Measurements from ENCODE around the gene ZBTB38.
A peak's percentile ranks its signal among the peaks of the same experiment; 100 is the strongest.

The ZBTB38 gene

DNA sequence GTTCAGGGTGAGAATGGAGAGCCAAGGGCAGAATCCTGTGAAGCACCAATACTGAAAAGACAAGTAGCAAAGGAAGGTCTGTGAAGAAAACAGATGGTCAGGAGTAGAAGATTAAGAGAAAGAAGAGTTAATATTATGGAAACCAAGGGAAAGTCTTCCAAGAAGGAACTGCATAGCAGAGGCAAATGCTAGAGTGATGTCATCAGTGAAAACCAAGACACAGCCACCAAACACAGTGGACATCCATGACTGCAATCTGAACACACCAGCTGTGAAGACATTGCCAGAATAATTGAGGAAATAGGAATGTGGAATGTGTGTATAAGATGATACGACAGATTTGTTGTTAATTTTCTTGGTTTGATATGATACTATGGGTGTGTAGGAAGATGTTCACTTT, 26.8 kb upstream of the ZBTB38 start:
- no peak for DNase-seq

DNA sequence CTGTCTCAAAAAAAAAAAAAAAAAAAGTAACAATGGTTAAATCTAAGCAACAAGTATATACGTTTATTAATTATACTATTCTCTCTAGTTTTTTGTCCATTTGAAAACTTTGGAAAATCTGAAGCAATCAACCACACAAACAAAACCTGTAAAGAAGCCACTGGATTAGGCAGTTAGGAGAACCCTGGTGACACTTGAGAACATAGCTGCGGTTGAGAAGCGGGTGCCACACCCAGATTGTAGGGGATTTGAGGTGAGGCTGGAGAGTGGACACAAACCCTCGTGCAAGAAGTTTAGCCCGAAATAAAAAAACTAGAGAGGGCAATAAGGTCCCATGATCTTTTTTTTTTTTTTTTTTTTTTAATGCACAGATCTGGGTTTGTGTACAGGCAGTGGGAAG, 25.9 kb upstream of the ZBTB38 start:
- DNase-seq, result no peak

DNA sequence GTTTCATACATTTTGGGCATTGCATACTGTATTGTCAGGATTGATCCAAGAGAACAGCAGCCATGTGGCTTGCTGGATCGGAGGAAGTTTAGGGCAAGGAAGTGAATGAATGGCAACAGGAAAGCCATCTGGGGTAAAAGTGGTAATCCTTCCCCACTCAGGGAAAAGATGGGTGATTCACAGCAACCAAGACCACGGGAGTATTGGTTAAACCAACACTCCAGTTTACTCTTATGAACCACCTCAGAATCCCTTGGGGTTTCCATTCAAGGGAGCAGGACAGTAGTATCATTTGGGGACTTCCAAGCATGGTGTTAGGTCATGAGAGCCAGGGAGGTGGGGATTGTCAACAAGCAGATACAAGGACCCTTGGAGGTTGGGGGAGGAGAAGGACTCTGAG, 25.2 kb upstream of the ZBTB38 start:
- DNase-seq, result no peak

DNA sequence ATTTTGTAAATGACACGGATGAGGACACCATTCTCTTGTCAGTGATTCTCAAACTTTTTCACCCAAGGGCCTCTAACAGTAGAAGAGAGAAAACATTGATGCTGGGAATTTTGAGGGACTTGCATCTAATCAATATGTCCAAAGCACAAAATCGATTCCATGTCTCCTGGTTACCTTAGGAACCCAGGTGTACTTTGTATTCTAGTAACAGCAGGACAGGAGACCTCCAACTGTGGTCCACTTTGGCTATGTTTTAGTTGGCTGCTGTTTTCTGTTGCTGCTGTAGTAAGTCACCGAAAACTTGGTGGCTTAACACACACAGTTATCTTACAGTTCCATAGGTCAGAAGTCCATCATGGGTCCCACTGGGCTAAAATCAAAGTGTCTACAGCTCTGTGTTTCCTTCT, 24.4 kb upstream of the ZBTB38 start:
- no peak for DNase-seq

DNA sequence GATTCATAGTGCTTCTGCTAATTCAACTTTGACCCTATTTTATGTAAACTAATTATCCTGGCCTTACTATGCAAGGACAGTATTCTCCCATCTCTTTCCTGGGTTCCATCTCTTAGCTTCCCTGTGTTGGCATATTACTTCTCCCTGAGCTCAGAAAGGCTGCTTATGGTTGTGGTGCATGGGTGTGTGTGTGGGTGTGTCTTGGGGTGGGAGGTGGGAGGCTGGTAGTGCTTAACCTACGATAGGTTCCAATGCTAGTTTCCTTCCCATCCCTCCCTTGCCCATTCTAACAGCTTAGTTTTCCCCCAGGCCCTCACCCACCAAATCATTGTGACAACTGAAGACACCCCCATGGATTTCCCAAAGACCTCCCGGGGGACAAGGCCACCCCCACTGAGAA, 22.8 kb upstream of the ZBTB38 start:
- no peak for DNase-seq

DNA sequence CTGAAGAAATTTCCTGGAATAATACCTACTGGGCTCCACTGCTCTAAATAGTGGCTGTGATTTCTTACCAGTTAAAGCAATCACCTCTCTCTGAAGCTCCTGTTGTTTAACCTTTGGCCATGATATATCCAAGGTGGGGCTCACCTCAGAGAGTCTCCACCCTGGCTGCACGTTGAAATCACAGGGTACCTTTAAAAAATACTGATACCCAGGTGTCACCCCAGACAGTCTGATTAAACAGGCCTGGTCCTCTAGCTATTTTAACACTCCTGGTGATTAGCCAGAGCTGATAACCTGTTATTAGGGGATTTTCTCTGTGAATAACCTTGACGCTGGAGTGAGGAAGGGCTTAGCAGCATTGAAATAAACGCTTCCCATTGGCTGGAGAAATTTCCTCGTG, 22.3 kb upstream of the ZBTB38 start:
- DNase-seq, result no peak

DNA sequence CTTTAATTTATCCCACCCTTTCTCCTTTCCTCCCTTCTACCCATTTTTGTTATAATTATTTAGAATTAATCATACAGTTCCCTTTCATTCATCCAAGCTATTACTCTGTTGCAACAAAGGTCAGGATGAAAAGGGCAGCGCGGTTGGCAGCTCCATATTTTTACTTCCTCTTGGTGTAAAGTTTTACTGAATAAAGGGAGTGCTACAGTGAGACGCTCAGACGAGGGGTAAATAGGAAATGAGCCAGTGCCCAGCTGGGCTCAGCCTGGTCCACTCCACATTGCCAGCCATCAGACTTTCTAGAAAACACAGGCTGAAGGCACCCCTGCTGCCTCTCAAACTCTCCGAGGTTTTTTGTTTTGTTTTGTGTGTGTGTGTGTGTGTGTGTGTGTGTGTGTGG, 21.9 kb upstream of the ZBTB38 start:
- no peak for DNase-seq

DNA sequence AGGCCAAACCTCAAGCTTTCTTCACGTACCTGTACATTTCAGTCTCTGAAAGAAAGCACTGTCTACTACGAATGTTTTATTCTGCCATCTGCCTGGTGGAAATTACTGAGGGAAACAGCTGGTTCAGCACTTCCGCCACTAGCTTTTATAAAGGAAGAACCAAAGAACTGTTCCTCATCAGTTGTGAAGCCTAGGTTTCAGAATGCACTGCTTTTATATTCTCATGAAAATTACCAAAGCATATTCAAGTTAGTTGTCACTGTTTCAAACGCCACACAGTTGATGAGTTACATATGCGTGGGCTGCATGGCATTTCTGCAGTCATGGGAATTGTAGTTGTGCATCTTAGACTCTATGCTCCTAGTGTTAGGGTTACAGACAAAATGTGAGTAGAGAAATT, 21.5 kb upstream of the ZBTB38 start:
- DNase-seq, result no peak

DNA sequence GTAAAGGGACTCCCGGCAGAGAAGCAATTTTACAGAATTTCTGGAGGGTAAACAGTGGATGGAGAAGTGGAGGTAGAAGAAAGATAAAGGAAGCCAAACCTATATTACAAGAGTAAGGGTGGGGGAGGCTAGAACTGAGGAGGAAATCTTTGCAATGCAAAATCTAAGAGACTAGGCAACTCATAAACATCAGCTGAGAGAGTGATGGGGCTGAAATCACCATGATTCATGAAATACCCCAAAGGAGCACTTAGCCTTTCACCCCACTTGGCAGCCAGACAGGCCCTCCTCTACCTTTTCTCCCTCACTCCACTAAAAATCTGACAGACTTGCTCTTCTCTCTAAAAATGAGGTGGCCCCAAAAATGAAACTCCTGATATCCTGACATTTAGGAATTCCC, 19.5 kb upstream of the ZBTB38 start:
- no peak for DNase-seq

DNA sequence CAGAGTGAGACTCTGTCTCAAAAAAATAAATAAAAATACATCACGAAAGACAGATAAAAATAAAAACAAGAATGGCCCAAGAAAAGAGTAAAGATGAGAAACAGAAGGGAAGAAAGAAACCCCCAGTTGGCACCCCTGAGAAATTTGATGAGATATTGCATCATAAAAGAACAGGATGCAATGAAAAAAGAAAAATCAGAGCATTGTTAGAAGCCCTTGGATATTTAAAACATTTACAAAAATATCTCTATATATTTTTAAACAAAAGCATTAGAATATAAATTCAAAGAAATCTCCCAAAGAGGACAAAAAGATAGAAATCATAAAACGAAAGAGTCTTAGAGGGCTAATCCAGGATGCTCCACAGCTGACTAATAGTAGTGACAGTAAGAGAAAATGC, 18.6 kb upstream of the ZBTB38 start:
- no peak for DNase-seq

DNA sequence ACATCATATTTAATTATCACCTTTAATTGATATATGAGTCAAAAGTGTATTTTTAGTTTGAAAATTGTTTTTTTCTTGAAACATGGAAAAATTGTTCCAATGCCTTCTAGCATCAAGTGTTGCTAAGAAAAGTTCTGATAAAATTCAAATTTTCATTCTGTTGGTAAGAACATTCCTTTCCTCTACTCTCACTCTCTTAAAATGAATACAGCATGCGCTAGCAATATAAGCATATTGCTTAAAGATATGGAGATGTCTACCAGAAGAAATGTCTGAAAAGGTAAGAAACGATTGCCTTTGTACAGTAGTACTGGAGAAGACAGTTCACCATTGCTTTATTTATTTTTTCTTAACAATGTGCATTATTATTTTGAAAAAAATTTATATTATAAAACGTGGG, 17.6 kb upstream of the ZBTB38 start:
- no peak for DNase-seq

DNA sequence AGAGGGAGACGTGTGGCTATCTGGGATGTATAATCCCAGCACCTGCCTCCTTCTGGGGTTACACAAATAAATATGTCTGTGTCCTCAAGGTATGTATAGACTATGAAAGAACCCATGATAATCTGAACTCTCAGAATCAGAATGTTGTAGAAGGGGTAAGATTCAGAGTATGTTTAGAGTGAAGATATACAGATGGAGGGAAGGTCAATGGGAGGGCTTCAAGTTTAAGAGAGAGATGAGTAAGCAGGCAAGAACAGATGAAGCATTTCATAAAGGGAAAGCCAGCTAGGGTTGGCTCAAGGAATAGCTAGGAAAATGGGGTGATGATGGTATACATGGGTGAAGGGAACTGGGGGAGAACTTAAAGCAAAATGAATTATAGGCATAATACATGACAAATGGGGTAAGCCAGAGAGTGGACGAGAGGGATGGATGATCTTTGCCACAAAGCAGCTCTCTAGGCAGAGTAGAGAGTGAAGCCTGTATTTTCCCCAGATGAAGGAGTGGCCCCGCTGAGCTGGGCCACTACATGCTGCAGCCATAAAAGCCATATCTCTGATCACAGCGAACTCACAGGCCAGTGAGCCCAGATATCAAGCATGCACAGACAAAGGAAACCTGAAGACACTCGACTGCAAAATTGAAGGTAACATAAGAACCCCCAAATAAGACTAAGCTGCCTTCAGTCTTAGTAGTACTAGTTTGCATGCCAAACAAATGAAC, 15.9 kb upstream of the ZBTB38 start:
- no peak for DNase-seq

DNA sequence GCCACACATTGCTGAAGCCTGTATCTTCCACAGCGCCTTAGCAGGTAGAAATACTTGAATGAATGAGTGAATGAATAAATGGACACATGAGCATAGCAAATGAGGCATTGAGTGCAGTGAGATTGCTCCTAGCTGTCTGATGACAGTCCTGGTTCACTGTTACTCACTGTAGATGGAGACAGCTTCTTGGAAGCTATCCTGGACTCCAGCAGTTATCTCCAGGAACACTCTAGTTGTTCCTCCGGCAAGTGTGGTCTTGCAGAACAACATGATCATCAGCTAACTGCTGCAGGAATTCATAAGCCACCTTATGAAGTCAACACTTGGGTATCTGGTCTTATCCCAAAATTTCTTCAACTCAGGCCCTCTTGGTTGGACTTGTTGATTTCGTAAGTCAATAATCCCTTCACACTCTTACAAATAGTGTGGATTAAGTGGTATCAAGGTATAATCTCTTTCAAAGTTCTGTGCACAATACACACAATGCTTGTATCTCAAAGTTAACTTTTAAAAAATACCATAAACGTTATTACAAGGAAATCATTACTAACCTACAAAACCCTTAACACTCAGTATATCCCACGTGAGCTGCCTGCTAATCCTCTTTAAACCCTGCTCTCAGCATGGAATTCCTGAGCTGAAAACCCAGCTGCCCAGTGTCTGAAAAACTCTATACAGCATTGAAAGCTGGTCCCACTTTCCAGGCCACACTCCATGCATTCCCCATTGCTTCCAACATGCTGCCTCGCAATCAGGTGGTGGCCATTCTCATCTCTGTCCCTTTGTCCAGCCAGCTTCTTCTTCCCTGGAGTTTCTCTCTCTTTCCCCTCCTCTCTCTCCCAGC, 14.4 kb upstream of the ZBTB38 start:
- no peak for DNase-seq

DNA sequence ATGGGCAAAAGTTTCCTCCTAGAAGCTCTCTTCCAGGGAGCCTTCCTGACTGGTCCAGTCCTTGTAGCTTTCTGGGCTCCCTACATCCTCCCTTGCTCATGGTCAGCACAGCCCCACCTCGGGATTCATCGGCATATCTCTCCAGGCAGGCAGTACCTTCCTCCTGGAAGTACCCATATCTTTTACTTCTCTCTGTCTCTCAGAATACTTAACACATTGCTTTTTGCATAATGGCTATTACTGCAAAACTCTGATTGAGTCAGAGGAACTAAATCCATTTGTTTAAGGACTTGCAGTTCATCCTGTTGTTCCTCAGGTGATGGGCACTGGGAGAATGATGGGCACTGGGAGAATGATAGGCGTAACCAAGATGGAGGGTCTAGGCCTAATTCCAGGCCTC, 13.8 kb upstream of the ZBTB38 start:
- DNase-seq, result no peak

DNA sequence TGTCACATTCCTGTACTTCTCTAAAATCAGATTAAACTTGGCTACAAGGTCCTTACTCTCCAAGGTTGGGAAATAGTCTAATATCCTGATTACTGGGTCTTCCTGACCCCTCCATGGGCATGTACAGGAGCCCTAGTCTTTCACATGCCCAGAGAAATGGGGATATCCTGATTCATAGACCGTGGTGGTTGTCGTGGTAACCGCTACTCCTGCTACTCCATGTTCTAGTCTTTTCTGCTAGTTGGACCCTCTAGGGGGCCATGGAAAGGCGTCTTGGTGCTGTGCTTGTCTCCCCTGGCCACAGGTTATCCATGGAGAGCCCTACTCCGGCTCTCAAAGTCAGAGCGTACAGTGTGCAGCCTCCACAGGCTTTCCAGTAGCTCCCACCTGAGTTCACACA, 13.1 kb upstream of the ZBTB38 start:
- DNase-seq, result no peak

DNA sequence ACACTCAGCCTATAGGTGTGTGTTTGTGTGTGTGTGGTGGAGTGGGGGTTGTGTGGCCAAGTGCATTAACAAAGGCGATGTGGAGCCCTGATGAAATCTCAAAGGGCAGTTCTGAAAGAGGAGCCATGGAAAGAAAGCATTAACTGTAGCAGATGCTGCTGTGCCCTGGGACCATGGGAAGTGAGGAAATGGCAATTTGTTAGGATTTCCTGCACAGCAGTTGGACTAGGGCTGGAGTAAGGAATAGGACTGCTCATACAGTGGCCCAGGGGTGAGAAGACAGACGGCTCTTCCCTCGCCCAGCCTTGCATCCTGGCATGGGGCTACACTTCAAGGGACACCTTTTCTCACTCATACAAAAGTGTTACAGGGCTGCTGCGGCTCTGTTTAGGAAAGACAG, 12.3 kb upstream of the ZBTB38 start:
- no peak for DNase-seq

DNA sequence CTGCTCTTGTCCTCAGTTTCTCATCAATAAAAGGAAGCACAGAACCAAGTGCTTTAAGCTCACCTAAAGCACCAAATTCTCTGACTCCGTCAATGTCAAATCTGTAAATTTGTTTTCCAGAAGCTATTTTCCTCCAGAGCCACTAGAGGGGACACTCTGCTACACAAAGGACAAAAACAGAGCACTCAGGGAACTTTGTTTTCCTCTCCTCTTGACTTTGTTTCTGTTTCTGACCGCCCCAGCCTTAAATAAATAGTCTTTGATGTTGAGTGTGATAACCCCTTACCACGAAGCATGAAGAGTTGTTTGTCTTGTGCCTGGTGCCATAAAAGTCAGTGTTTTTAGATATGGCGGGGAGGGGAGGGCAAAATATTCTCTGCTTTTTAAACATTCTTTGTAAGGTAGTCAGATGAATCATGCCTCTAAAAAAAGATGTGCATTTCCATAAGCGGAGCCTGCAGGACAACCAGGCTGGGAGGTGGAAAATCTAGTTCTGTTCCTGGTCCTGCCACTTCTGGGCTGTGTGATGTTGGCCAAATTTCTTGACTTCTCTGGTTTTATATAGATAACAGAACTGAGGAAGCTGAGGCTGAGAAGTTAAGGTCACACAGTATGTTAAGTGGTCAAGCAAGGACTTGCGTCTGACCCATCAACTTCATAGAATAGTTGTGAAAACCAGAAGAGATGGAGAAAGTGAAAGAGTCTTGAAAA, 7.3 kb upstream of the ZBTB38 start:
- peak; percentile 74 for DNase-seq

DNA sequence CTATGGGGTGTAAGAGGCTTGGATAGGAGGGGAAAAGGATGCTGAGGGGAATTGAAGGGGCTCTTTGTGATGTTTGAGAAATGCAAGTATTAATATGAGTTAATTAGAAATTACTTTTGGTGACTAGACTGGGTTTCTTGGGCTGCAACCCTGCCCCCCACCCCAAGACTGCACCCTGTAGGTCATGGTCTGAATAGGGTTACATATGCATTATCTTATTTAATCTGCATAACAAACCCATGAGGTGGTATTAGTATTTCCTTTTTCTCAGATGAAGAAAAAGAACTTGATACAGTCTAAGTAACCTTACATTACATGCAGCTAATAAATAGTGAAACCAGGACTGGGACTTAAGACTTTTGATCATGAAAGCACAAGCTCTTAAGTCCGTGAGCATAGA, 5.6 kb upstream of the ZBTB38 start:
- DNase-seq, result no peak

DNA sequence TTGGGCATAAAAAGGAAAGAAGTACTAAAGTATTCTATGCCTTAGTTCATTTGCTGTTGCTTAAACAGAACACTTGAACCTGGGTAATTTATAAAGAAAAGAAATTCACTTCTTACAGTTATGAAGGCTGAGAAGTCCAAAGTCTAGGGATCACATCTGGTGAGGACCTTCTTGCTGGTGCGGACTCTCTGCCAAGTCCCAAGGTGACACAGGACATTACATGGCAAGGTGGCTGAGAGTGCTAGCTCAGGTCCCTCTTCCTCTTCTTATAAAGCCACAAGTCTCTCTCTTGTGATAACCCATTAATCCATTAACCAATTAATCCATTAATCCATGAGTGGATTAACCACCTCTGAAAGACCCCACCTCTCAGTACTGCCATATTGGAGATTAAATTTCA, 3.1 kb upstream of the ZBTB38 start:
- no peak for DNase-seq

DNA sequence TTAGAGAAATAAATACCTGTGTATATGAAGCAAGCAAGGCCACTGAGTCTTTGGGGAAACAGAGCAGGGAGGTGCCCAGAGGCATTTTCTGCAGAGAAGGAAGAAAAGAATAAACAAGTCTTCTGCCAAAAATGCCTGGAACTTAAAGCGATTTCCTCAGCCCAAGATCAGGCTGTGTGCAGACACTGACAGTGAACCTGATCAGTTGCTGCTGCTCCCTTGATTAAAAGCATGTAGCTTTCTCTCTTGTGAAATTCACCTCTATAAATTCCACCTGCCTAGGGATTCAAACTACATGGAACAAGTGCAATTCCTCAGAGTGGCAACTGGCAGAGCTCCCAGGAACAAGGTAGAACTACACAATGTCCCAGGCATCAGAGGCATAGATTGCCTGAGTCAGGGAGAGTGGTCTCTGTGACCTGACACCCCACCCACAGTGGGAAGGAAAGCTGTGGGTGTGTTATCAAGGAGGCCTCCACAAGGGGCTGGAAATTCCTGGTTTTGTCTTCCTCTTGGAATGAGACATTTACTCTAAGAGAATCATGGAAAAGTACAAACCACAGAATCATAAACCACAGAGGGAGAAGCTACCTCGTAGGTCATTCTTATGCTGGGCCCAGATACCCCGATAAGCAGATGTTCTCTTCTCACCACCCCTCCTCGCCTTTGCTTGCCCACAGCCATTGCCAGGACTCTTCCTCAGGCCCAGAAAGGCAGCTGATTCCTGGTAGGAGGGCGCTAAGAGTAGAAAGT, 1.8 kb upstream of the ZBTB38 start:
- DNase-seq, result no peak

DNA sequence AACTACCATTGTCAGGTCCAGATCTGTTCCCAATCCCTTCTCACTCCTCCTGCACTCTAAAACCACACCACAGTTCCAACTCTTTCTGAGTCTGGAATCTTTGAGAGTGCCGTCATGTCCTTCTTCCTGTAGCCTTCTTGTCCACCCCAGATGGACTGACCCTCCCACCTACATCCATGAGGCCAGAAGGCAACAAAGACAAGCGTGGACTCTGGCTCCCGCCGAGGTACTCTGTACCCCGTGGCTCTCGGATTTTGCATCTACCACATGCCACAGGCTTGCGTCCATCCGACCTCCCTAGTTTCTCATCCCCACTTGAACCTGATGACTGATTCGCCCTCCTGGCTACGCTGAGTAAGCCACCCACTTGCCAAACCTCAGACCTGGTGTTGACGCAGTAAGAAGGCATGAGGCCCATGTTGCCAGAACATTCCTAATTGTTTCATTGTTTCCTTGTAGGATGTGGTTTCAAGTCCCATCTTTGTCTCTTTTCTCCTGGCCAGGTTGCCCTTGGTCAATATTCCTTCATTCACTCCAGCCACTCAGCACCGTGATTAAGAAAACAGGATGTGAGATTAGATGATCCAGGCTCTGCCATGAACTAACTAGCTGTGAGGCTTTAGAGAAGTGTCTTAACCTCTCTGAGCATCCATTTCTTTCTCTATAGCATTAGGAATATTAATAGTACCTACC, 1.1 kb upstream of the ZBTB38 start:
- no peak for DNase-seq

DNA sequence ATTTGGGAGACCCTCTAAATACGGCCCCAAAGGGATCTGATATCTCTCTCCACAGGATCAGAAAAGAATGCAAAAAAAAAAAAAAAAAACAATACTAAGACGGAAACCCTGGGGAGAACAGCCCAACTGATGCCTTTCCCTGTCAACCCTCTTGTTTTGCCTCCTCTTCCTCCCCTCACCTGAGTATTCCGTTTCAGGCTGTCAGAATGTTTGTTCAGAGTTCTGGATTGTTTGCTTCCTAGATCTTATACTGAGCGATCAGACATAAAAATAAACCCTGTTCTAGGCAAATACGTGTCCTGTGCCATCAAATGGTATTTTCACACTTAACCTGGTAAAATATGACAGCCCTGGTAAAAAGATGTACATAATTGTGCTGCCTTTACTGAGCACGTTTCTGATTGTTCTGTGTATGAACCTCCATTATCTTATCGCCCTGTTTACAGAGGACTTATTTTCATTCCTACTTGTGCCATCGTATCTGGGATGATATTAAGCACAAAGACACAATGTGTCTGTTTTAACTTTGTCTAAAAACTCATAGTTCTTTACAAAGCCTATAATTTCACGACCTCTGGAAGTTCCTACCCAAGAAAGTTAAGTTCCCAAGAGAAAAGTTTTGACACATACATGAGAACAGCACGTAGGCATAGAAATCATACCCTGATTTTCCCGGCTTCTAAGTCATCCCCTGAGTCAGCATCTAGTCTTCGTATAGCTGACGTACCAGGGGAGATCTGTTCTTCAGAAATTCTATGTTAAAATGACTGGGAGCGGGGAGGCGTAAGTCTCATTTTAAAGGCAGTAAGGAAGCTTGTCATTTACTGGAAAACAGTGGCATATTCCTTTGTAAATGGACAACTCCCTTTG, 856 bp downstream of the ZBTB38 start:
- no peak for DNase-seq

All from NCI-H510A treated with DMSO at 0.1 percent for 48 hours (cell line).